Measurements from ENCODE around the gene NPAS2.

The NPAS2 gene

GRCh38 chr2:100888601-100889000 lies 68.7 kb downstream of the NPAS2 start:
- no peak for DNase-seq

- no peak for DNase-seq
Observed at GRCh38 chr2:100889286-100889685, 69.3 kb downstream of the NPAS2 start.

- DNase-seq = no peak
Observed at GRCh38 chr2:100891906-100892642, 72.1 kb downstream of the NPAS2 start.

- DNase-seq = no peak
Observed at GRCh38 chr2:100893392-100894104, 73.6 kb downstream of the NPAS2 start.

- no peak for DNase-seq
Observed at GRCh38 chr2:100894105-100894795, 74.3 kb downstream of the NPAS2 start.

GRCh38 chr2:100894796-100895156 lies 74.8 kb downstream of the NPAS2 start:
- DNase-seq = no peak

GRCh38 chr2:100895402-100895801 lies 75.5 kb downstream of the NPAS2 start:
- DNase-seq = no peak

GRCh38 chr2:100895934-100896685 lies 76.2 kb downstream of the NPAS2 start:
- DNase-seq = no peak

GRCh38 chr2:100898035-100898665 lies 78.2 kb downstream of the NPAS2 start:
- no peak for DNase-seq

- no peak for DNase-seq
Observed at GRCh38 chr2:100900156-100900795, 80.3 kb downstream of the NPAS2 start.

- no peak for DNase-seq
Observed at GRCh38 chr2:100902817-100903405, 83.0 kb downstream of the NPAS2 start.

- DNase-seq = no peak
Observed at GRCh38 chr2:100903534-100904258, 83.8 kb downstream of the NPAS2 start.

GRCh38 chr2:100905132-100905805 lies 85.3 kb downstream of the NPAS2 start:
- no peak for DNase-seq

GRCh38 chr2:100906131-100906530 lies 86.2 kb downstream of the NPAS2 start:
- no peak for DNase-seq

GRCh38 chr2:100906679-100907078 lies 86.7 kb downstream of the NPAS2 start:
- no peak for DNase-seq

GRCh38 chr2:100907832-100908231 lies 87.9 kb downstream of the NPAS2 start:
- DNase-seq = no peak

- DNase-seq = no peak
Observed at GRCh38 chr2:100909534-100910081, 89.7 kb downstream of the NPAS2 start.

GRCh38 chr2:100910111-100910510 lies 90.2 kb downstream of the NPAS2 start:
- DNase-seq = no peak

GRCh38 chr2:100919316-100919715 lies 99.4 kb downstream of the NPAS2 start:
- DNase-seq = no peak

GRCh38 chr2:100921685-100922161 lies 101.8 kb downstream of the NPAS2 start:
- DNase-seq = no peak
